PC-9 (cell line): Measurements from ENCODE around the gene FOSL2. TPM values are rescaled to one million over a fixed set of nuclear protein-coding genes. Genes with fewer than 3 reads are reported as not detected.

Experiments used
- BruUV-seq: library from RNA; stranded (reverse); fragments of 400-500 nt; replicated peaks from 2 replicates; lab custom pipeline; 2021; lab: Mats Ljungman, UMichigan
- CTCF ChIA-PET: fragments of 300-600 bp; sonication (Branson Sonifier 250); formaldehyde crosslinking; loops from one replicate; lab custom pipeline; 2022; ENCODE audit warnings: antibody characterized with exemption; lab: Charles Lee
- POLR2A ChIA-PET: fragments of 300-600 bp; sonication (Branson Sonifier 250); formaldehyde crosslinking; loops from one replicate; lab custom pipeline; 2022; ENCODE audit warnings: antibody characterized with exemption; ENCODE audit not compliant: unreplicated experiment; lab: Charles Lee
- DNase-seq, 2 experiments: peaks; one replicate each; pipeline versions ENCODE4 v3.0.0 to v3.0.0-alpha.2; 2015 to 2022; ENCODE audit warnings: mixed read lengths in 1 of 2
- H2AFZ ChIP-seq: fragments of 200-600 bp; sonication (generic); 2 replicates; pipeline ENCODE4 v1.8.1; 2017; ENCODE audit warnings: antibody characterized with exemption
- H3F3A ChIP-seq: fragments of 200-600 bp; sonication (generic); 2 replicates; pipeline ENCODE4 v1.8.1; 2017; ENCODE audit warnings: antibody characterized with exemption, mild to moderate bottlenecking, low read depth; ENCODE audit not compliant: insufficient read depth
- H3K27ac ChIP-seq: fragments of 200-600 bp; sonication (generic); 2 replicates; pipeline ENCODE4 v1.6.1; 2016; ENCODE audit warnings: mixed run types
- H3K27me3 ChIP-seq: fragments of 200-600 bp; sonication (generic); 2 replicates; pipeline ENCODE4 v1.6.1; 2016; ENCODE audit warnings: low read depth, mixed run types; ENCODE audit not compliant: insufficient read depth
- H3K36me3 ChIP-seq: fragments of 200-600 bp; sonication (generic); 2 replicates; pipeline ENCODE4 v1.6.1; 2016; ENCODE audit warnings: low read depth, mixed run types
- H3K4me1 ChIP-seq: fragments of 200-600 bp; sonication (generic); replicated peaks from 2 replicates; pipeline ENCODE4 v1.6.1; 2016; ENCODE audit warnings: mixed run types; ENCODE audit not compliant: insufficient read depth
- H3K4me2 ChIP-seq: fragments of 200-600 bp; sonication (generic); 2 replicates; pipeline ENCODE4 v1.6.1; 2017; ENCODE audit warnings: mixed run types
- H3K4me3 ChIP-seq: fragments of 200-600 bp; sonication (generic); 2 replicates; pipeline ENCODE4 v1.6.1; 2016; ENCODE audit warnings: mixed run types
- H3K79me2 ChIP-seq: fragments of 200-600 bp; sonication (generic); 2 replicates; pipeline ENCODE4 v1.6.1; 2017; ENCODE audit warnings: low read depth, mixed run types
- H3K9me2 ChIP-seq: fragments of 200-600 bp; sonication (generic); 2 replicates; pipeline ENCODE4 v1.8.1; 2017; ENCODE audit warnings: mild to moderate bottlenecking; ENCODE audit not compliant: insufficient read depth
- H3K9me3 ChIP-seq: fragments of 200-600 bp; sonication (generic); 2 replicates; pipeline ENCODE4 v1.8.1; 2016; ENCODE audit warnings: low read depth; ENCODE audit not compliant: insufficient read depth
- H4K20me1 ChIP-seq: fragments of 200-600 bp; sonication (generic); 2 replicates; pipeline ENCODE4 v1.8.1; 2017; ENCODE audit not compliant: insufficient read depth
- EZH2 ChIP-seq: fragments of 200-600 bp; sonication (generic); IDR thresholded peaks from 2 replicates; pipeline ENCODE4 v1.8.0; 2017; ENCODE audit warnings: antibody characterized with exemption, low read depth
- intact Hi-C: fragments of 100-400 bp; cut with micrococcal nuclease; formaldehyde crosslinking; loops from one replicate; pipeline ENCODE4 v1.10.0; 2022; ENCODE audit not compliant: unreplicated experiment
- total RNA-seq: library from RNA; stranded (reverse); gene quantifications from 2 replicates; pipeline ENCODE4 v1.2.3, GENCODE V29; 2021
- TF ChIP-seq, protein P1 (sequence below): fragments of 200-600 bp; sonication (generic); conservative IDR thresholded peaks from 2 replicates; pipeline ENCODE4 v1.6.1; 2017; ENCODE audit warnings: mixed run types, antibody characterized with exemption, mild to moderate bottlenecking, moderate library complexity

The FOSL2 gene
- total RNA-seq, 1 experiment from 2014 or later = 60.0 TPM

- DNase-seq = no peak
- no peak overlapping the region for H2AFZ ChIP-seq
- H3K27me3 ChIP-seq = no peaks in the 10 kb centered on the region
- peaks cover 11% of the 10 kb centered on the region for H3K4me1 ChIP-seq
- no peak overlapping the region for H3K27ac ChIP-seq
- BruUV-seq = no TSS peak
- no peaks in the 10 kb centered on the region for H3K9me3 ChIP-seq
- H3K36me3 ChIP-seq = peaks cover 86% of the 10 kb centered on the region
- no peak overlapping the region for H3K4me3 ChIP-seq
- H3K9me2 ChIP-seq = no peaks in the 10 kb centered on the region
- TF ChIP-seq, protein P1, sequence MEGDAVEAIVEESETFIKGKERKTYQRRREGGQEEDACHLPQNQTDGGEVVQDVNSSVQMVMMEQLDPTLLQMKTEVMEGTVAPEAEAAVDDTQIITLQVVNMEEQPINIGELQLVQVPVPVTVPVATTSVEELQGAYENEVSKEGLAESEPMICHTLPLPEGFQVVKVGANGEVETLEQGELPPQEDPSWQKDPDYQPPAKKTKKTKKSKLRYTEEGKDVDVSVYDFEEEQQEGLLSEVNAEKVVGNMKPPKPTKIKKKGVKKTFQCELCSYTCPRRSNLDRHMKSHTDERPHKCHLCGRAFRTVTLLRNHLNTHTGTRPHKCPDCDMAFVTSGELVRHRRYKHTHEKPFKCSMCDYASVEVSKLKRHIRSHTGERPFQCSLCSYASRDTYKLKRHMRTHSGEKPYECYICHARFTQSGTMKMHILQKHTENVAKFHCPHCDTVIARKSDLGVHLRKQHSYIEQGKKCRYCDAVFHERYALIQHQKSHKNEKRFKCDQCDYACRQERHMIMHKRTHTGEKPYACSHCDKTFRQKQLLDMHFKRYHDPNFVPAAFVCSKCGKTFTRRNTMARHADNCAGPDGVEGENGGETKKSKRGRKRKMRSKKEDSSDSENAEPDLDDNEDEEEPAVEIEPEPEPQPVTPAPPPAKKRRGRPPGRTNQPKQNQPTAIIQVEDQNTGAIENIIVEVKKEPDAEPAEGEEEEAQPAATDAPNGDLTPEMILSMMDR = no peak
- no peak for TF ChIP-seq EZH2
- ChIA-PET CTCF (no interaction called here), POLR2A (no interaction called here)
- peaks cover 89% of the 10 kb centered on the region for H4K20me1 ChIP-seq
- peaks cover 98% of the 10 kb centered on the region for H3K79me2 ChIP-seq
- no peak overlapping the region for H3K4me2 ChIP-seq
- peaks cover 45% of the 10 kb centered on the region for H3F3A ChIP-seq
- intact Hi-C loops = no loop called here
These were observed 9.4 kb downstream of the FOSL2 start for GRCh38 chr2:28401948-28402550.

DNA sequence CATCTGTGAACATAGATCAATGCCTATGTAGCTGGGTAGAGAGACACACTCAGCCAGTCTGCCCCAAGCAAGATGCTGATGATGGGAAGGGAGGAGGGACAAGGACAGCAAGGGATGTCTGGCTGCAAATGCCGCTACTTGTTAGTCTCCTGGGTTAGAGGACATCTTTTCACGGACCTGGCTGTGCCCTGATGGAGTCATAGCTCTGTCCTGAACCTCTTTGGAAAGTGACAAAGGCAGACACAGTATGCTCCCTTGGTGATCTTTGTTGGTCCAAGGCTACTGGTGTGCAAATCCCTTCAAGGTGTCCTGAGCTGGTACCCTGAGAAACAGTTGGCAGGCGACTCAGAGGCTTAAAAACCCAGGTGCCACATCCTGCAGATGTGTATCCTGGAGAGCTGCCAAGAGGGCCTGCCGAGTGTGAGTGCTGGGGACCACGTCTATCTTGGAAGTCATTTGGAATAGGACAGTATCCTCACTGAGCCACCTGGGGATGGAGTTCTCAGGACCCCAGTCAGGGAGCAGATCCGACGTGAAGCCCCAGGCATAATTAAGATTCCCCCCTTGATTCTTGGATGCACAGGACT is 10.8 kb downstream of the FOSL2 start:
- no peaks in the 10 kb centered on the region for H3K9me2 ChIP-seq
- H3K4me2 ChIP-seq = no peak overlapping the region
- H3K27ac ChIP-seq = no peak overlapping the region
- H2AFZ ChIP-seq = no peak overlapping the region
- peaks cover 56% of the 10 kb centered on the region for H3F3A ChIP-seq
- no peak overlapping the region for H3K4me3 ChIP-seq
- peaks cover 86% of the 10 kb centered on the region for H3K36me3 ChIP-seq
- H3K79me2 ChIP-seq = peaks cover 98% of the 10 kb centered on the region
- no peaks in the 10 kb centered on the region for H3K27me3 ChIP-seq
- ChIA-PET POLR2A (no interaction called here), CTCF (no interaction called here)
- intact Hi-C loops = no loop called here
- H3K9me3 ChIP-seq = no peaks in the 10 kb centered on the region
- DNase-seq = no peak
- H4K20me1 ChIP-seq = peaks cover 89% of the 10 kb centered on the region
- no peaks in the 10 kb centered on the region for H3K4me1 ChIP-seq
- no TSS peak for BruUV-seq
- no peak for TF ChIP-seq EZH2
- TF ChIP-seq, protein P1 = no peak

- TF ChIP-seq EZH2 = no peak
- Histone ChIP-seq H2AFZ (no peak overlapping the region), H4K20me1 (peaks cover 89% of the 10 kb centered on the region), H3K9me2 (no peaks in the 10 kb centered on the region), H3K36me3 (peaks cover 88% of the 10 kb centered on the region), H3F3A (peaks cover 60% of the 10 kb centered on the region), H3K4me1 (no peaks in the 10 kb centered on the region), H3K79me2 (peaks cover 98% of the 10 kb centered on the region), H3K4me3 (no peak overlapping the region), H3K27me3 (no peaks in the 10 kb centered on the region), H3K9me3 (no peaks in the 10 kb centered on the region), H3K4me2 (no peak overlapping the region), H3K27ac (no peak overlapping the region)
- intact Hi-C loops = no loop called here
- POLR2A ChIA-PET = no interaction called here
- DNase-seq = no peak
- BruUV-seq = no TSS peak
- CTCF ChIA-PET = no interaction called here
These were observed 11.4 kb downstream of the FOSL2 start for GRCh38 chr2:28404086-28404485.
